HG02852 (cell line): ENCODE data around the gene CDC7.

Source experiments
- ATAC-seq: cut with Tn5 transposase; IDR thresholded peaks from one replicate; pipeline ENCODE4 v1.9.1; 2021; ENCODE audit warnings: mild to moderate bottlenecking, moderate library complexity; ENCODE audit not compliant: unreplicated experiment

The CDC7 gene

GRCh38 chr1:91548376-91549040, 47.9 kb downstream of the CDC7 start:
- ATAC-seq = no peak

- no peak for ATAC-seq
Measured at GRCh38 chr1:91549041-91549735, 48.5 kb downstream of the CDC7 start.

GRCh38 chr1:91550961-91551360, 50.3 kb downstream of the CDC7 start:
- no peak for ATAC-seq

- ATAC-seq = no peak
Measured at GRCh38 chr1:91552091-91552490, 51.4 kb downstream of the CDC7 start.

GRCh38 chr1:91552596-91552995, 51.9 kb downstream of the CDC7 start:
- ATAC-seq = no peak

GRCh38 chr1:91553177-91553591, 52.5 kb downstream of the CDC7 start:
- ATAC-seq = no peak

- ATAC-seq = no peak
Measured at GRCh38 chr1:91555074-91555730, 54.6 kb downstream of the CDC7 start.

GRCh38 chr1:91555821-91556531, 55.3 kb downstream of the CDC7 start:
- peak; percentile 85 for ATAC-seq

GRCh38 chr1:91556556-91556955, 55.9 kb downstream of the CDC7 start:
- no peak for ATAC-seq

GRCh38 chr1:91557039-91557690, 56.5 kb downstream of the CDC7 start:
- ATAC-seq = no peak

- ATAC-seq = no peak
Measured at GRCh38 chr1:91557826-91558225, 57.2 kb downstream of the CDC7 start.

- ATAC-seq = no peak
Measured at GRCh38 chr1:91559046-91559750, 58.5 kb downstream of the CDC7 start.

- no peak for ATAC-seq
Measured at GRCh38 chr1:91559838-91560565, 59.4 kb downstream of the CDC7 start.

- ATAC-seq = no peak
Measured at GRCh38 chr1:91564888-91565701, 64.4 kb downstream of the CDC7 start.

- no peak for ATAC-seq
Measured at GRCh38 chr1:91567583-91567982, 66.9 kb downstream of the CDC7 start.

GRCh38 chr1:91568261-91568660, 67.6 kb downstream of the CDC7 start:
- no peak for ATAC-seq

GRCh38 chr1:91569411-91570119, 68.9 kb downstream of the CDC7 start:
- ATAC-seq = no peak

- ATAC-seq = no peak
Measured at GRCh38 chr1:91570120-91570448, 69.4 kb downstream of the CDC7 start.
